ENCODE data around the gene PSD4. TPM values are rescaled to one million over a fixed set of nuclear protein-coding genes. Genes with fewer than 3 reads are reported as not detected.

The PSD4 gene
- total and polyA plus RNA-seq, 12 donors: 19.2 to 164 (median 70.5) TPM

- no peaks in the 10 kb centered on the region for H3K9me3 ChIP-seq (replicated peaks in 1 of 3)
- DNase-seq: peak; percentile 76 to 92 (median 85)
- no peak overlapping the region for H3K4me3 ChIP-seq
- peak overlapping the region in 3 of 5 donors; percentile 43 to 58 (median 51) for H3K27ac ChIP-seq
- H3K27me3 ChIP-seq: no peaks in the 10 kb centered on the region
- intact Hi-C loops (cut with DNase I): loop anchor here (2.0 to 5.0 kb wide), 2 partner anchors 167 to 168 kb away; no protein-coding TSS in a partner anchor
- peaks cover 0 to 20% of the 10 kb centered on the region in 2 donors for H3K36me3 ChIP-seq (replicated peaks in 1 of 2)
- 8 to 24% (median 17%) methylated on average over 4 to 5 of the region's 5 CpGs for WGBS, 4 donors
- TF ChIP-seq CTCF (IDR thresholded peaks at IDR 0.05): peak; percentile 78 to 96 (median 90)
- peak in 1 of 2 donors; percentile 12 for TF ChIP-seq POLR2A (IDR thresholded peaks at IDR 0.05)
- H3K4me1 ChIP-seq (replicated peaks in 1 of 2): peaks cover 13 to 20% of the 10 kb centered on the region in 2 donors
Measured at GRCh38 chr2:113203901-113204519, 30.2 kb downstream of the PSD4 start.

GRCh38 chr2:113206251-113206650, 32.5 kb downstream of the PSD4 start:
- WGBS, 4 donors: 68 to 84% (median 78%) methylated on average over 6 of the region's 6 CpGs
- no peaks in the 10 kb centered on the region for H3K27me3 ChIP-seq
- H3K4me3 ChIP-seq: no peak overlapping the region
- H3K36me3 ChIP-seq (replicated peaks in 1 of 2): peaks cover 0 to 12% of the 10 kb centered on the region in 2 donors
- H3K4me1 ChIP-seq (replicated peaks in 1 of 2): peaks cover 5 to 9% of the 10 kb centered on the region in 2 donors
- DNase-seq: no peak
- no peaks in the 10 kb centered on the region for H3K9me3 ChIP-seq (replicated peaks in 1 of 3)
- TF ChIP-seq POLR2A (IDR thresholded peaks at IDR 0.05) (no peak), CTCF (IDR thresholded peaks at IDR 0.05) (no peak)
- H3K27ac ChIP-seq: peak overlapping the region in 2 of 5 donors; percentile 32 to 35
- intact Hi-C loops (cut with DNase I): loop anchor here in 1 of 2 donors (5.0 kb wide), 1 partner anchor 41 kb away; no protein-coding TSS in a partner anchor

GRCh38 chr2:113207021-113207420, 33.2 kb downstream of the PSD4 start:
- Histone ChIP-seq H3K4me3 (no peak overlapping the region), H3K27ac (peak overlapping the region in 1 of 5 donors; percentile 35), H3K4me1 (replicated peaks in 1 of 2) (peaks cover 12 to 13% of the 10 kb centered on the region in 2 donors), H3K9me3 (replicated peaks in 1 of 3) (no peaks in the 10 kb centered on the region), H3K27me3 (no peaks in the 10 kb centered on the region), H3K36me3 (replicated peaks in 1 of 2) (peaks cover 0 to 6% of the 10 kb centered on the region in 2 donors)
- intact Hi-C loops (cut with DNase I): loop anchor here in 1 of 2 donors (5.0 kb wide), 1 partner anchor 40 kb away; no protein-coding TSS in a partner anchor
- no peak for DNase-seq
- TF ChIP-seq CTCF (IDR thresholded peaks at IDR 0.05) (no peak), POLR2A (IDR thresholded peaks at IDR 0.05) (no peak)
- 73 to 88% (median 81%) methylated on average over 2 of the region's 2 CpGs for WGBS, 4 donors

- WGBS, 4 donors: 91 to 95% (median 92%) methylated on average over 5 of the region's 5 CpGs
- no peak overlapping the region for H3K27ac ChIP-seq
Measured at GRCh38 chr2:113208396-113208795, 34.6 kb downstream of the PSD4 start.

More at GRCh38 chr2:113208396-113208795, 34.6 kb downstream of the PSD4 start:
- H3K9me3 ChIP-seq (replicated peaks in 1 of 3): no peaks in the 10 kb centered on the region
- no peak for TF ChIP-seq CTCF (IDR thresholded peaks at IDR 0.05)
- no peak for TF ChIP-seq POLR2A (IDR thresholded peaks at IDR 0.05)
- H3K36me3 ChIP-seq (replicated peaks in 1 of 2): no peaks in the 10 kb centered on the region
- intact Hi-C loops (cut with DNase I): loop anchor here in 1 of 2 donors (5.0 kb wide), 1 partner anchor 39 kb away; no protein-coding TSS in a partner anchor
- H3K4me1 ChIP-seq (replicated peaks in 1 of 2): peaks cover 12 to 20% of the 10 kb centered on the region in 2 donors
- DNase-seq: no peak
- no peaks in the 10 kb centered on the region for H3K27me3 ChIP-seq
- no peak overlapping the region for H3K4me3 ChIP-seq

All from adrenal gland (tissue), 12 donors.